Transverse colon (tissue), 4 donors: Measurements from ENCODE around the gene ZNF343. TPM values are rescaled to one million over a fixed set of nuclear protein-coding genes. Genes with fewer than 3 reads are reported as not detected.

Experiments
- DNase-seq: peaks from one replicate; pipeline ENCODE4 v3.0.0-alpha.2; 2019
- H3K27ac ChIP-seq, 4 donors: fragments of 200-600 bp; sonication (generic); 2 replicates each; pipeline ENCODE4 v1.5.1; 2016 to 2018; ENCODE audit warnings: inconsistent platforms in 4 of 4
- H3K27me3 ChIP-seq: fragments of 200-600 bp; sonication (generic); 2 replicates; pipeline ENCODE4 v1.5.1; 2017; ENCODE audit warnings: inconsistent platforms
- H3K36me3 ChIP-seq, 4 donors: fragments of 200-600 bp; sonication (generic); 2 replicates each; pipeline ENCODE4 v1.5.1; 2017 to 2019; ENCODE audit warnings: inconsistent platforms in 4 of 4
- H3K4me1 ChIP-seq, 4 donors: fragments of 200-600 bp; sonication (generic); 2 replicates each; pipeline ENCODE4 v1.5.1; 2017 to 2020; ENCODE audit warnings: inconsistent platforms in 4 of 4
- H3K4me3 ChIP-seq, 4 donors: fragments of 200-600 bp; sonication (generic); 1 replicate in 1 of 4; 2 replicates in 3 of 4; pipeline versions ENCODE4 v1.5.1 to v1.6.1; 2017 to 2019; ENCODE audit warnings: inconsistent platforms in 4 of 4
- H3K9me3 ChIP-seq, 2 donors: fragments of 200-600 bp; sonication (generic); 2 replicates each; pipeline ENCODE4 v1.5.1; 2017 to 2019; ENCODE audit warnings: inconsistent platforms in 2 of 2
- CTCF ChIP-seq, 5 experiments: fragments of 200-600 bp in 3 of 5; fragments of 450-650 bp in 2 of 5; sonication (generic) in 3 of 5; IDR thresholded peaks; 1 replicate in 2 of 5; 2 replicates in 3 of 5; pipeline ENCODE4 v1.5.1; 2016 to 2017; ENCODE audit warnings: antibody characterized with exemption in 5 of 5, inconsistent platforms in 3 of 5, mild to moderate bottlenecking in 2 of 5, moderate library complexity in 1 of 5
- EP300 ChIP-seq: sonication (generic); formaldehyde crosslinking; IDR thresholded peaks from one replicate; pipeline ENCODE4 v1.6.1; 2017; ENCODE audit warnings: antibody characterized with exemption, low read depth
- POLR2A ChIP-seq: fragments of 450-650 bp; IDR thresholded peaks from one replicate; pipeline ENCODE4 v1.6.1; 2016; ENCODE audit warnings: antibody characterized with exemption, mild to moderate bottlenecking, moderate library complexity
- POLR2AphosphoS5 ChIP-seq, 3 donors: sonication (generic); formaldehyde crosslinking; IDR thresholded peaks; one replicate each; pipeline ENCODE4 v1.6.1; 2016; ENCODE audit warnings: antibody characterized with exemption in 3 of 3
- WGBS, 2 donors: methylation state at CpG; one replicate each; pipeline ENCODE4 v1.1.5; 2018; ENCODE audit warnings: low coverage in 1 of 2; 5-methylcytosine and 5-hydroxymethylcytosine counted together
- in situ Hi-C, 4 donors: fragments of 200-750 bp; cut with MboI; loops; one replicate each; pipeline versions ENCODE4 v1.15.0 to v1.15.1; 2017; ENCODE audit warnings: low sequenced_read_pairs in 3 of 4, low pct_ligation_motif_present in 1 of 4, low pct_unique_long_range_greater_than_20kb in 1 of 4
- intact Hi-C: fragments of 100-400 bp; cut with DNase I; formaldehyde crosslinking; loops from one replicate; pipeline ENCODE4 v1.15.1; 2023; ENCODE audit warnings: low total_unique reads
- total RNA-seq, 4 donors: library from RNA; depleted of rRNA; stranded (reverse); fragments of >200 nt; gene quantifications; one replicate each; pipeline ENCODE4 v1.1.0, GENCODE V29; 2016

Gene ZNF343
- total RNA-seq, 4 donors from 2014 or later = 2.4 to 9.8 (median 6.1) TPM

- in situ Hi-C loops = no loop called here
- WGBS, 2 donors = 64% methylated on average over 5 of the region's 5 CpGs; no CpG with 5 or more reads in 1 of the 2 donors
Observed at GRCh38 chr20:2537101-2537500, 28.4 kb upstream of the ZNF343 start.

GRCh38 chr20:2536560-2536986 is 27.9 kb upstream of the ZNF343 start, which contains the start of gene TMC2:
Gene TMC2 (plus strand): TSS chr20:2536573. CDS start chr20:2536622, 49 bp downstream.
- no peak for TF ChIP-seq POLR2AphosphoS5 (IDR thresholded peaks at IDR 0.05)
- no peak for TF ChIP-seq EP300
- no peak for TF ChIP-seq POLR2A
- no peak for TF ChIP-seq CTCF (IDR thresholded peaks at IDR 0.05)
- 80% methylated on average over 10 of the region's 13 CpGs; no CpG with 5 or more reads in 1 of the 2 donors for WGBS, 2 donors
- no peaks in the 10 kb centered on the region for H3K4me1 ChIP-seq
- H3K36me3 ChIP-seq = no peaks in the 10 kb centered on the region
- intact Hi-C loops (loop anchor here (10.0 kb wide), 1 partner anchor 108 kb away; no protein-coding TSS in a partner anchor), in situ Hi-C loops (no loop called here)
- DNase-seq = no peak
- peaks cover 25% of the 10 kb centered on the region for H3K27me3 ChIP-seq
- no peaks in the 10 kb centered on the region for H3K9me3 ChIP-seq
- H3K27ac ChIP-seq = no peak within 1 kb of the TSS
- no peak within 1 kb of the TSS for H3K4me3 ChIP-seq

More at GRCh38 chr20:2537101-2537500, 28.4 kb upstream of the ZNF343 start:
- Histone ChIP-seq H3K9me3 (no peaks in the 10 kb centered on the region), H3K36me3 (no peaks in the 10 kb centered on the region), H3K27ac (no peak overlapping the region), H3K4me3 (no peak overlapping the region), H3K4me1 (no peaks in the 10 kb centered on the region), H3K27me3 (peaks cover 25% of the 10 kb centered on the region)
- intact Hi-C loops = loop anchor here (10.0 kb wide), 1 partner anchor 108 kb away; no protein-coding TSS in a partner anchor
- DNase-seq = no peak
- TF ChIP-seq POLR2A = no peak
- TF ChIP-seq POLR2AphosphoS5 (IDR thresholded peaks at IDR 0.05) = no peak
- no peak for TF ChIP-seq CTCF (IDR thresholded peaks at IDR 0.05)
- TF ChIP-seq EP300 = no peak

- Histone ChIP-seq H3K27me3 (peaks cover 25% of the 10 kb centered on the region), H3K4me1 (no peaks in the 10 kb centered on the region), H3K36me3 (no peaks in the 10 kb centered on the region), H3K27ac (no peak overlapping the region), H3K4me3 (no peak overlapping the region), H3K9me3 (no peaks in the 10 kb centered on the region)
- in situ Hi-C loops (no loop called here), intact Hi-C loops (loop anchor here (10.0 kb wide), 1 partner anchor 109 kb away; no protein-coding TSS in a partner anchor)
- DNase-seq = no peak
- WGBS, 2 donors = 59 to 74% methylated on average over 5 to 12 of the region's 12 CpGs
- TF ChIP-seq CTCF (IDR thresholded peaks at IDR 0.05) = no peak
- TF ChIP-seq EP300 = no peak
- TF ChIP-seq POLR2AphosphoS5 (IDR thresholded peaks at IDR 0.05) = no peak
- TF ChIP-seq POLR2A = no peak
Observed at GRCh38 chr20:2535711-2536559, 27.2 kb upstream of the ZNF343 start.

- WGBS, 2 donors = 89% methylated on average over 8 of the region's 8 CpGs; no CpG with 5 or more reads in 1 of the 2 donors
Observed at GRCh38 chr20:2533118-2533517, 24.4 kb upstream of the ZNF343 start.

More at GRCh38 chr20:2533118-2533517, 24.4 kb upstream of the ZNF343 start:
- TF ChIP-seq CTCF (IDR thresholded peaks at IDR 0.05) (no peak), EP300 (no peak), POLR2A (no peak), POLR2AphosphoS5 (IDR thresholded peaks at IDR 0.05) (no peak)
- no peak overlapping the region for H3K27ac ChIP-seq
- H3K4me1 ChIP-seq = no peaks in the 10 kb centered on the region
- in situ Hi-C loops = no loop called here
- no peak overlapping the region for H3K4me3 ChIP-seq
- no peaks in the 10 kb centered on the region for H3K36me3 ChIP-seq
- no peaks in the 10 kb centered on the region for H3K9me3 ChIP-seq
- intact Hi-C loops = loop anchor here (10.0 kb wide), 1 partner anchor 112 kb away; no protein-coding TSS in a partner anchor
- H3K27me3 ChIP-seq = peaks cover 24% of the 10 kb centered on the region
- DNase-seq = no peak
